Gastroesophageal sphincter (tissue), 3 donors: Measurements from ENCODE around the gene ONECUT2.

Experiments used
- EP300 ChIP-seq: sonication (generic); formaldehyde crosslinking; IDR thresholded peaks from one replicate; pipeline ENCODE4 v1.6.1; 2017; ENCODE audit warnings: antibody characterized with exemption, mild to moderate bottlenecking
- POLR2AphosphoS5 ChIP-seq: sonication (generic); formaldehyde crosslinking; IDR thresholded peaks from one replicate; pipeline ENCODE4 v1.6.1; 2017; ENCODE audit warnings: antibody characterized with exemption
- TF ChIP-seq, protein P1 (sequence below), 4 experiments: fragments of 200-600 bp in 2 of 4; fragments of 450-650 bp in 2 of 4; sonication (generic) in 1 of 4; IDR thresholded peaks; one replicate each; pipeline ENCODE4 v1.5.1; 2017 to 2019; ENCODE audit warnings: antibody characterized with exemption in 4 of 4, mild to moderate bottlenecking in 2 of 4, moderate library complexity in 2 of 4

DNA sequence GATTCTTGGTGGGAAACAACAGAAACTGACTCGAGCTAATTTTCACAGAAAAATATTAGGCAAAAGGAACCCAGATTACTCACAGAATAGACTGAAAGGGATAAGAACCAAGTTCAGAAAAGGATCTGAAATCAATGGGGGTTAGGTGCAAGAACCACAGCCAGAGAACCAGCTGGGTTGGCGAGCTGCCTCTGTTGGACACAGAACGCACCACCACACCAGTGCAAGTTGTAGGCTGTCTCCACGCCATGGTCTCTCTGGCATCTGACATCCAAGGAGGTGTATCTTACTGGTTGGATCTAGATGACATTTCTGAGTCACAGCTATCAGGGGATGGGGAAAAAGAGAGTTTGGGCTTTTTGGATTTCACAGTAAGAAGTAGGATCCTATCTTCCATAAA, 18.6 kb upstream of the ONECUT2 start:
- TF ChIP-seq EP300 (no peak), POLR2AphosphoS5 (no peak)
- TF ChIP-seq, protein P1, sequence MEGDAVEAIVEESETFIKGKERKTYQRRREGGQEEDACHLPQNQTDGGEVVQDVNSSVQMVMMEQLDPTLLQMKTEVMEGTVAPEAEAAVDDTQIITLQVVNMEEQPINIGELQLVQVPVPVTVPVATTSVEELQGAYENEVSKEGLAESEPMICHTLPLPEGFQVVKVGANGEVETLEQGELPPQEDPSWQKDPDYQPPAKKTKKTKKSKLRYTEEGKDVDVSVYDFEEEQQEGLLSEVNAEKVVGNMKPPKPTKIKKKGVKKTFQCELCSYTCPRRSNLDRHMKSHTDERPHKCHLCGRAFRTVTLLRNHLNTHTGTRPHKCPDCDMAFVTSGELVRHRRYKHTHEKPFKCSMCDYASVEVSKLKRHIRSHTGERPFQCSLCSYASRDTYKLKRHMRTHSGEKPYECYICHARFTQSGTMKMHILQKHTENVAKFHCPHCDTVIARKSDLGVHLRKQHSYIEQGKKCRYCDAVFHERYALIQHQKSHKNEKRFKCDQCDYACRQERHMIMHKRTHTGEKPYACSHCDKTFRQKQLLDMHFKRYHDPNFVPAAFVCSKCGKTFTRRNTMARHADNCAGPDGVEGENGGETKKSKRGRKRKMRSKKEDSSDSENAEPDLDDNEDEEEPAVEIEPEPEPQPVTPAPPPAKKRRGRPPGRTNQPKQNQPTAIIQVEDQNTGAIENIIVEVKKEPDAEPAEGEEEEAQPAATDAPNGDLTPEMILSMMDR (IDR thresholded peaks at IDR 0.05) = no peak
